SJSA1 (cell line): ENCODE results near the gene TIAM2. TPM values are rescaled to one million over a fixed set of nuclear protein-coding genes. Genes with fewer than 3 reads are reported as not detected.

Experiments used
- DNase-seq, 2 experiments: peaks; one replicate each; pipeline ENCODE4 v3.0.0-alpha.2; 2015 to 2020; ENCODE audit warnings: low spot score in 2 of 2, low read depth in 1 of 2
- H3K27ac ChIP-seq: fragments of 250-450 bp; sonication (Bioruptor Pico); 2 replicates; pipeline ENCODE4 v1.5.1; 2020; ENCODE audit warnings: mild to moderate bottlenecking, moderate library complexity
- H3K27me3 ChIP-seq: fragments of 250-450 bp; sonication (Bioruptor Pico); replicated peaks from 2 replicates; pipeline ENCODE4 v1.5.1; 2020; ENCODE audit warnings: mild to moderate bottlenecking, moderate library complexity
- H3K36me3 ChIP-seq: fragments of 250-450 bp; sonication (Bioruptor Pico); 2 replicates; pipeline ENCODE4 v1.5.1; 2020; ENCODE audit warnings: mild to moderate bottlenecking
- H3K4me1 ChIP-seq: fragments of 250-450 bp; sonication (Bioruptor Pico); replicated peaks from 2 replicates; pipeline ENCODE4 v1.6.1; 2021; ENCODE audit warnings: mild to moderate bottlenecking
- H3K4me3 ChIP-seq: fragments of 250-450 bp; sonication (Bioruptor Pico); 2 replicates; pipeline ENCODE4 v1.5.1; 2020; ENCODE audit warnings: mild to moderate bottlenecking
- H3K9me3 ChIP-seq: fragments of 250-450 bp; sonication (Bioruptor Pico); replicated peaks from 2 replicates; pipeline ENCODE4 v1.5.1; 2020; ENCODE audit warnings: mild to moderate bottlenecking
- total RNA-seq: library from RNA; depleted of rRNA; stranded (reverse); fragments of >200 nt; shearing (Covaris generic); gene quantifications from 2 replicates; pipeline ENCODE4 v1.2.3, GENCODE V29; 2014

The TIAM2 gene
- total RNA-seq, 1 experiment from 2014 or later, result 48.3 TPM

DNA sequence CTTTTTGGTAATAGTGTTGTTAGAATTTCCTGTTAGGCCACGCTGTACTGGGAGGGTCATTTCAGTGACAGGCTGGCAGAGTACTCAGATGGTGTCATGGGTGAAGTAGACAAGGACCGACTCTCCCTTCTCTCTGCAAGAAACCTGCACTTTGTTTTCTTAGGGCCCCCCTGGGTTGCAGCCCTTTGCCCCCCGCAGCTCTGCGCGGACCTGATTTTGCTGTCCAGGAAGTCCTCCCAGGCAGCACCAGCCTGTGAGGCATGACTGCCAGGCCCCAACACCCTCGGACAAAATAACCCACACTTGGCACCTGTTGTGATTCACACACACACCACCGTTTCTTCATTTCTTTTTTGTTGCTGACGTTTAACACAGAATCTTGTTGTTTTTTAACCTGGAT lies 246.9 kb downstream of the TIAM2 start:
- Histone ChIP-seq H3K4me3 (no peak overlapping the region), H3K27ac (no peak overlapping the region), H3K9me3 (0 out of 2 replicates have a peak, but pooled peaks cover 3% of the 10 kb centered on the region), H3K27me3 (no peaks in the 10 kb centered on the region), H3K36me3 (peaks cover 76% of the 10 kb centered on the region), H3K4me1 (peaks cover 9% of the 10 kb centered on the region)
- DNase-seq, result no peak

GRCh38 chr6:155244434-155244833 lies 249.3 kb downstream of the TIAM2 start:
- Histone ChIP-seq H3K4me3 (no peak overlapping the region), H3K4me1 (peaks cover 22% of the 10 kb centered on the region), H3K27me3 (no peaks in the 10 kb centered on the region), H3K9me3 (0 out of 2 replicates have a peak, but pooled peaks cover 3% of the 10 kb centered on the region), H3K36me3 (peaks cover 82% of the 10 kb centered on the region), H3K27ac (no peak overlapping the region)
- no peak for DNase-seq

DNA sequence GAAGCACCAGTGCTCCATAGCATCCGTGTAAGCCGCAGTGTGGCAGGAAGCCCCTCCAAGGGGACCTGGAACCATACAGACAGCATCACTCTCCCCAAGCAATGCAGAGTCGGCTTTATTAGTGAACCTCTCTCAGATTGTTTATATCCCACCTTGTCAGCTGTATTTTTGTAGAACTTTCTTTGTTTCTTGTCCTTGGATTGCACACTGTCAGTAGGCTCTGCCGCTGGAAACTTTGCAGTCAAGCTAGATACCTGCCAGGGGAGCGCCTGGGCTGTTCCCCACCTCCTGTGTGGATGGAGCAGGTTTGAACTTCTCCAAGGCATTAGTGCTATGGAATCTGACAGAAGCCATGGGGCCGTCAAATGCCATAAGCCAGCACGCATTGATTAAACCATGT lies 250.1 kb downstream of the TIAM2 start:
- H3K36me3 ChIP-seq, result peaks cover 85% of the 10 kb centered on the region
- no peak for DNase-seq
- H3K27ac ChIP-seq, result no peak overlapping the region
- peaks cover 22% of the 10 kb centered on the region for H3K4me1 ChIP-seq
- H3K9me3 ChIP-seq, result 0 out of 2 replicates have a peak, but pooled peaks cover 3% of the 10 kb centered on the region
- H3K4me3 ChIP-seq, result no peak overlapping the region
- H3K27me3 ChIP-seq, result no peaks in the 10 kb centered on the region

DNA sequence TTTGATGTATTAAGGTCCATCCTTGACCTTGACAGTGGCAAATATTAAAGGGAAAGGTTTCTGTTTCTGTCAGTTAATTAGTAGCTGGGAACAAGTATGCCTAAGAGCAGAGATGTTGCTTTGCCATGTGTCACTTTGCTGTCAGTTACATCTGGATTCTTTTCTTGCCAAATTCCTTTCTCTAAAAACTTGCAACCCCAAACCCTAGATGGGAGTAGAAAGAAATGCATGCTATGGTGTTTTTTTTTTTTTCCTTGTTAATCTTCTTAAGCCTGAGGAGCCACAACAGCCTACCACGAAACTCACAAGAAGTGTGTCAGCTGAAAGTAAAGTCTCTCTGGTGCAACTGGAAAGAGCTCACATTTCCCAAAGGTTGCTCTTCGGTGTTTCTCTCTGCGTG lies 250.7 kb downstream of the TIAM2 start:
- Histone ChIP-seq H3K27me3 (no peaks in the 10 kb centered on the region), H3K9me3 (0 out of 2 replicates have a peak, but pooled peaks cover 3% of the 10 kb centered on the region), H3K4me3 (no peak overlapping the region), H3K4me1 (peaks cover 22% of the 10 kb centered on the region), H3K27ac (no peak overlapping the region), H3K36me3 (peaks cover 85% of the 10 kb centered on the region)
- no peak for DNase-seq

GRCh38 chr6:155246825-155247224 lies 251.7 kb downstream of the TIAM2 start:
- DNase-seq, result no peak
- no peaks in the 10 kb centered on the region for H3K27me3 ChIP-seq
- H3K4me3 ChIP-seq, result no peak overlapping the region
- H3K36me3 ChIP-seq, result peaks cover 87% of the 10 kb centered on the region
- H3K27ac ChIP-seq, result peak overlapping the region; percentile 95
- H3K9me3 ChIP-seq, result 0 out of 2 replicates have a peak, but pooled peaks cover 3% of the 10 kb centered on the region
- peaks cover 22% of the 10 kb centered on the region for H3K4me1 ChIP-seq

DNA sequence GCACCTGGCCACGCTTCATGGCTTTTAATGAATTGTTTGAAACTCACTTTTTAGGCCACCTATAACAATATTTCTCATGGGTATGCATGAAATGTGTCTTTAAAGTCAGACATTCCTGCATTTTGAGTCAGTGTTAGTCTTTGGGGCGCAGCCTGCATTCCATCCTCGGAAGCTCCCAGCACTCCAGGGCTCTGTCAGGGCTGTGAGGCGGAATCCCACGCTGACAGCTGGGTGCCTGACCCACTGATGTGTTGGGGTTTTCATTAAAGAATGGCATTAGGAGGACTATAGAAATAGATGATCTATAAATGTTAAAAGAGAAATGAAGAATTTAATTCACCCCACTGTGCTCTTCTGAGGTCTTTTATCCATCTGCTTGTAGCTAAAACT lies 252.5 kb downstream of the TIAM2 start:
- Histone ChIP-seq H3K27me3 (no peaks in the 10 kb centered on the region), H3K27ac (peak overlapping the region; percentile 95), H3K36me3 (peaks cover 92% of the 10 kb centered on the region), H3K9me3 (0 out of 2 replicates have a peak, but pooled peaks cover 3% of the 10 kb centered on the region), H3K4me3 (no peak overlapping the region), H3K4me1 (peaks cover 22% of the 10 kb centered on the region)
- DNase-seq, result peak; percentile 70 to 74

- H3K27me3 ChIP-seq, result no peaks in the 10 kb centered on the region
- H3K4me3 ChIP-seq, result no peak overlapping the region
- peak; percentile 67 to 74 for DNase-seq
- 0 out of 2 replicates have a peak, but pooled peaks cover 3% of the 10 kb centered on the region for H3K9me3 ChIP-seq
- H3K4me1 ChIP-seq, result peaks cover 22% of the 10 kb centered on the region
- peaks cover 94% of the 10 kb centered on the region for H3K36me3 ChIP-seq
- H3K27ac ChIP-seq, result peak overlapping the region; percentile 95
Observed at GRCh38 chr6:155248008-155249001, 253.2 kb downstream of the TIAM2 start.

DNA sequence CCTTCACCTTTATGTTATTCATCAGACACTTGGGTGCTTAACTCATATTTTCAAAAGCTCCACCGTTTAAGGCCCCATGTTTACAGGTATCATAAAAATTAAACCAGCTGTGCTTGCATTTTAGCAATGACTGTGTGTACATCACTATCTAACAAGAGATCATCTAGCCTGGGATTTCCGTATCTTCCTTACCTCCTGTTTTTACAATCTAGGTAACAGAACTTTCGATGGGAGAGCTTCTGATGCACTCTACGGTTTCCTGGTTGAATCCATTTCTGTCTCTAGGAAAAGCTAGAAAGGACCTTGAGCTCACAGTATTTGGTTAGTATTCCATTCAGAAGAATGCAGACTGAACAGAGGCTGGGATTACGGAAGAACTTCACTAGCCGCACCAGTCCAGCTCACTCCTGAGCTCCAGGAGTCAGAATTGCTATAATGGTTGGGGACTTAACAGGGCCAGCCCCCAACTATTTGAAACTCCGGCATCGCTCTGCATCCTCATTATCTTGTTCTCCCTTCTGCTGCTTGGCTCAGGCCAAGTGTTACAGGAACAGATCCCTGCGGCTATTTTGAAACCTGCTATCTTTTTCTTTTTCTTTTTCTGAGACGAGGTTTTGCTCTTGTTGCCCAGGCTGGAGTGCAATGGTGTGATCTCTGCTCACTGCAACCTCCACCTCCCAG lies 255.7 kb downstream of the TIAM2 start:
- no peak for DNase-seq
- peaks cover 24% of the 10 kb centered on the region for H3K4me1 ChIP-seq
- H3K4me3 ChIP-seq, result no peak overlapping the region
- H3K27ac ChIP-seq, result no peak overlapping the region
- peaks cover 96% of the 10 kb centered on the region for H3K36me3 ChIP-seq
- H3K27me3 ChIP-seq, result no peaks in the 10 kb centered on the region
- 0 out of 2 replicates have a peak, but pooled peaks cover 3% of the 10 kb centered on the region for H3K9me3 ChIP-seq

DNA sequence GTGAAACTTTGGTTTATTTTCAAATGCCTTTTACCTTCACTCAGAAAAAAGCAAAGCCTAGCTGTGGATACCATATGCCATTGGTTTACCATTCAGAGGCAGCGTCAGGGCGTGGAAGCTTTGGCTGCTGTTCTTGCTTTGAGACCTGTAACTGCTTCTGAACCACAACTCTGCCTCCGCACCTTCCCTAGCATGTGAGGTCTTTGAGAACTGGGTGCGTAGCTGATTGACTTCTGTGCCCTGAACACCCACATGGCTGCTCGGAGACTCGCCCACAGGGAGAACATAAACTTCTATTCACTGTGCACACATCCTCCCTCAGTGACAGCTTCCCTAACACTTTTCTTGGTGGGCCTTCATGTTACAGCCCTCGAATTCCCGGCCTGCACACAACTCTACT lies 257.5 kb downstream of the TIAM2 start:
- Histone ChIP-seq H3K27ac (no peak overlapping the region), H3K4me3 (no peak overlapping the region), H3K36me3 (peaks cover 95% of the 10 kb centered on the region), H3K27me3 (no peaks in the 10 kb centered on the region), H3K4me1 (peaks cover 13% of the 10 kb centered on the region), H3K9me3 (no peaks in the 10 kb centered on the region)
- no peak for DNase-seq

GRCh38 chr6:155253337-155253736 lies 258.2 kb downstream of the TIAM2 start:
- no peak overlapping the region for H3K4me3 ChIP-seq
- no peaks in the 10 kb centered on the region for H3K27me3 ChIP-seq
- no peak overlapping the region for H3K27ac ChIP-seq
- H3K36me3 ChIP-seq, result peaks cover 95% of the 10 kb centered on the region
- no peak for DNase-seq
- no peaks in the 10 kb centered on the region for H3K9me3 ChIP-seq
- H3K4me1 ChIP-seq, result peaks cover 6% of the 10 kb centered on the region

GRCh38 chr6:155254139-155254538 lies 259.0 kb downstream of the TIAM2 start:
- peaks cover 95% of the 10 kb centered on the region for H3K36me3 ChIP-seq
- no peak overlapping the region for H3K27ac ChIP-seq
- no peak for DNase-seq
- no peaks in the 10 kb centered on the region for H3K27me3 ChIP-seq
- H3K9me3 ChIP-seq, result no peaks in the 10 kb centered on the region
- H3K4me3 ChIP-seq, result no peak overlapping the region
- H3K4me1 ChIP-seq, result 0 out of 2 replicates have a peak, but pooled peaks cover 3% of the 10 kb centered on the region

DNA sequence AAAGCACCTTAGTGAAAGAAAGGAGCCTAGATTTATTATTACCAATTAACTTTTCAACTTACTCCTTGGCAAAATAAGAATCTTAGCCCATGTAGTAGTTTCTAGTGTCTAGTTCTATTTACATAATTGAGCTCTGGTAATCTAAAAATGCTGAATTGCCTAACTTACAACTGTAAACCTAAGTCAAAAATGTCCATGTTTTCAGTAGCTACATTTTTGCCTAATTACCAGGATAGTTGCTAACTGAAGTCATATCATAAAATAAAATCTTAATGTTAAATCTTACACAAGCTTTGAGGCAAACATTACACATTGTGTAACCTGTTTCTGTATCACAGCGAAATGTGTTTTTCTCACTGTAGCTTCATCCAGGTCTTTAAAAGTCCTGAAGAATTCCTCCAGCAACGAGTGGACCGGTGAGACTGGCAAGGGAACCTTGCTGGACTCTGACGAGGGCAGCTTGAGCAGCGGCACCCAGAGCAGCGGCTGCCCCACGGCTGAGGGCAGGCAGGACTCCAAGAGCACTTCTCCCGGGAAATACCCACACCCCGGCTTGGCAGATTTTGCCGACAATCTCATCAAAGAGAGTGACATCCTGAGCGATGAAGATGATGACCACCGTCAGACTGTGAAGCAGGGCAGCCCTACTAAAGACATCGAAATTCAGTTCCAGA lies 261.1 kb downstream of the TIAM2 start:
- peaks cover 98% of the 10 kb centered on the region for H3K36me3 ChIP-seq
- no peak overlapping the region for H3K27ac ChIP-seq
- no peaks in the 10 kb centered on the region for H3K27me3 ChIP-seq
- 0 out of 2 replicates have a peak, but pooled peaks cover 3% of the 10 kb centered on the region for H3K4me1 ChIP-seq
- DNase-seq, result no peak
- no peak overlapping the region for H3K4me3 ChIP-seq
- H3K9me3 ChIP-seq, result no peaks in the 10 kb centered on the region

DNA sequence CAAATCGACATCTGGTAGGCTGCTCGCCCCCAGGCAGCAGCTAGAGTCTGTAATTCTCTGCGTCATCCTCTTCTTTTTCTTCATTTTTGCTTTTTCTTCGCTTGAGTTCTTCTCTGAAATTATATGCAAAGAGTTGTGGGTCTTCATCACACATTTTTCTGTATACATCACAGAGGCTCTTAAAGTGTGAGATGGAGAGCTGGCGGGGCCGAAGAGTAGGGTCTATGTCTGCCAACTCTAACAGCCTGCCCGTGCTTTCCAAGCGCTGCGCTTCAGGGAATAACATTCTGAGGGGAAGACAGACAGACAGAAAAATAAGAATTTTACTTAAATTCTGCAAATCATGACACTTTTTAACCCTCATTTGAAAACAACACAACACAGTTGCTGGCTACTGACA lies 262.7 kb downstream of the TIAM2 start:
- 0 out of 2 replicates have a peak, but pooled peaks cover 3% of the 10 kb centered on the region for H3K4me1 ChIP-seq
- DNase-seq, result no peak
- H3K9me3 ChIP-seq, result no peaks in the 10 kb centered on the region
- no peak overlapping the region for H3K4me3 ChIP-seq
- no peaks in the 10 kb centered on the region for H3K27me3 ChIP-seq
- H3K36me3 ChIP-seq, result peaks cover 90% of the 10 kb centered on the region
- H3K27ac ChIP-seq, result no peak overlapping the region
